Urothelium cell line (cell line): ENCODE data around the gene IRS2.

ENCODE experiments used
- DNase-seq: peaks from one replicate; pipeline ENCODE4 v3.0.0; 2011; ENCODE audit warnings: low spot score, mixed read lengths
- FAIRE-seq: peaks from 2 replicates; lab custom pipeline; 2011; peaks lifted over from hg19 to GRCh38; lab: Jason Lieb, UNC

Gene IRS2

GRCh38 chr13:109804654-109805053, 18.3 kb upstream of the IRS2 start:
- FAIRE-seq (no peak), DNase-seq (no peak)

GRCh38 chr13:109803825-109804224, 17.4 kb upstream of the IRS2 start:
- no peak for FAIRE-seq

GRCh38 chr13:109802936-109803335, 16.6 kb upstream of the IRS2 start:
- FAIRE-seq, result no peak
- no peak for DNase-seq

More at GRCh38 chr13:109803825-109804224, 17.4 kb upstream of the IRS2 start:
- no peak for DNase-seq

- DNase-seq (no peak), FAIRE-seq (no peak)
Observed at GRCh38 chr13:109795011-109795410, 8.6 kb upstream of the IRS2 start.

- FAIRE-seq (no peak), DNase-seq (no peak)
Observed at GRCh38 chr13:109794095-109794494, 7.7 kb upstream of the IRS2 start.

GRCh38 chr13:109792416-109793059, 6.2 kb upstream of the IRS2 start:
- DNase-seq (no peak), FAIRE-seq (no peak)

GRCh38 chr13:109790942-109791605, 4.7 kb upstream of the IRS2 start:
- no peak for FAIRE-seq
- DNase-seq, result peak; percentile 30

GRCh38 chr13:109790086-109790485, 3.7 kb upstream of the IRS2 start:
- DNase-seq (no peak), FAIRE-seq (no peak)

- DNase-seq (no peak), FAIRE-seq (no peak)
Observed at GRCh38 chr13:109789262-109789661, 2.9 kb upstream of the IRS2 start.

GRCh38 chr13:109788372-109789111, 2.2 kb upstream of the IRS2 start:
- no peak for DNase-seq
- FAIRE-seq, result no peak

- no peak for FAIRE-seq
Observed at GRCh38 chr13:109787135-109787954, 962 bp upstream of the IRS2 start.

GRCh38 chr13:109785892-109786450, 412 bp downstream of the IRS2 start:
- DNase-seq (no peak), FAIRE-seq (no peak)

More at GRCh38 chr13:109787135-109787954, 962 bp upstream of the IRS2 start:
- no peak for DNase-seq

GRCh38 chr13:109785141-109785891, 1.1 kb downstream of the IRS2 start:
- FAIRE-seq (no peak), DNase-seq (no peak)

GRCh38 chr13:109784590-109785140, 1.7 kb downstream of the IRS2 start:
- DNase-seq (no peak), FAIRE-seq (no peak)

- DNase-seq, result no peak
- FAIRE-seq, result no peak
Observed at GRCh38 chr13:109783815-109784589, 2.4 kb downstream of the IRS2 start.

GRCh38 chr13:109783447-109783814, 3.0 kb downstream of the IRS2 start:
- DNase-seq, result no peak
- no peak for FAIRE-seq

- DNase-seq (no peak), FAIRE-seq (no peak)
Observed at GRCh38 chr13:109782823-109783431, 3.5 kb downstream of the IRS2 start.

- DNase-seq, result no peak
- no peak for FAIRE-seq
Observed at GRCh38 chr13:109782066-109782822, 4.1 kb downstream of the IRS2 start.
